Eye (tissue), 1 donor: ENCODE results near the gene SLC17A5.
"Not testable (repeated sequence)": the region's sequence is repeated elsewhere in the genome, so short reads cannot be mapped to it uniquely, and the experiment has no call there.

ENCODE experiments used
- DNase-seq: peaks from one replicate; pipeline ENCODE4 v3.0.0-alpha.2; 2015

SLC17A5 gene

GRCh38 chr6:73564578-73565345 lies 89.0 kb downstream of the SLC17A5 start:
- DNase-seq = no peak

DNA sequence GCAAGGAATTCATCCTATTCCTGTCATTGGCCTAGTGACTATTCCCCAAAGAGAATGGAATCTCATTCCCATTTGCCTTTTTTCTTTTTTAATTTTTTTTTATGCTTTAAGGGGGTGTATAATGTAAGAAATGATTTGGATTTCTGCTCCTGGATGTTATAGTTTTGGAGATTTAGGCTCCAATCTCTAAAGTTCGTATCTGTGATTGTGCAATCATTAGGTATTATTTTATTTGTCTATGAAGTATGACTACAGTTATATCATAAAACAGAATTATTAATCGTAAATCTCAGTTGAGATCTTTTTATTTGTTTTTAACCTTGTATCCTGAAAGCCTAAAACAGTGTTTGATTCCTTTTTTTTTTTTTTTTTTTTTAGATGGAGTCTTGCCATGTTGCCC lies 91.2 kb downstream of the SLC17A5 start:
- DNase-seq = no peak

DNA sequence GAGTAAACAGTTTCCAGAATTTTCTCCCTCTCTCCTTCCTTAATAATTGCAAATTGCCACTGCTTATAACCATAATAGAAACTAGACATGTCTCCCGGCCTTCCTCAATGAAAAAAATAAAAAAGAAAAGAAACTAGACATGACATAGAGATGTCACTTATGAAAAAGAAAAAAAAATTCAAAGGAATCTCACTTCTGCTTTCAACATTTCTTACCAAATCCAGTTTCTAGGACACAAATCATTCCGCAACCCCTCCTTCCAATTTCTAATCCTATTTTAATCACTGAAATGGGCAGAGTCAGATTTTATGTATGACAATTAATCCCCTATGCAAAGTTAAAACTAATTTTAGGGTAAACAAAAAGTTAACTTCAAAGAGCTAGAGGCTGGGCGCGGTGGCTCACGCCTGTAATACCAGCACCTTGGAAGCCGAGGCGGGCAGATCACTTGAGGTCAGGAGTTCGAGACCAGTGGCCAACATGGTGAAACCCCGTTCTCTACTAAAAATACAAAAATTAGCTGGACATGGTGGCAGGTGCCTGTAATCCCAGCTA lies 92.9 kb downstream of the SLC17A5 start:
- DNase-seq = no peak

DNA sequence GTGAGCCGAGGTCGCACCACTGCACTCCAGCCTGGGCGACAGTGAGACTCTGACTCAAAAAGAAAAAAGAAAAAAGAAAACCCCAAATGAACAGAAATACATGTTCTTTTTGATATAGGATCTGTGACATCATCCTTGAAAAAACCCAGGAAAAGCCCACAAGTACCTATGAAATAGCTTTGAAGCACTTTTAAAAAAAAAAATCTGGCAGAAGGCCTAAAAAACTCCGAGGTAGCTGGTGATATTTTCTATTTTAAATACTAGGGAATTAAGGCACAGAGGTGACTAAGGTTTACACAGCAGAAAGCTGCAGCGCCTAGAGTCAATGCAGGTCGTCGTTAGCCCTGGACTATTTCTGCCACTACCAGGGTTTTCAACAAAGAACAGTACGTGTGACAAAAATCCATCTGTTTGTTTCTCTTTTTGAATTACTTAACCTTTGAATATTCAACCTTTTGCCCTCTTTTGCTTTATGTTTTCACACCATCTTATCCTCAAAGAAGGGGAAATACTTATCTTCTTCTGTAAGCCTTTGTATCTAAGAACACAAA lies 93.5 kb downstream of the SLC17A5 start:
- DNase-seq = no peak

DNA sequence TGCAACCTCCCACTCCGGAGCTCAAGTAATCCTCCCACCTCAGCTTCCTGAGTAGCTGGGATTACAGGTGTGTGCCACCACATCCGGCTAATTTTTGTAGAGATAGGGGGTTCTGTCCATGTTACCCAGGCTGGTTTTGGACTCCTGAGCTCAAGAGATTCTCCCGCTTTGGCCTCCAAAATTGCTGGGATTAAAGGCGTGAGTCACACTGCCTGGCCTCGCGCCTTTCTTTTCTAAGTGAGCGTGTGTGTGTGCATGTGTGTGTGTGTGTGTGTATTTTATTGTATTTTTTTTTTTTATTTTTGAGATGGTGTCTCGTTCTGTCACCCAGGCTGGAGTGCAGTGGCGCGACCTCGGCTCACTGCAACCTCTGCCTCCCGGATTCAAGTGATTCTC lies 94.4 kb downstream of the SLC17A5 start:
- DNase-seq = not testable (repeated sequence)

DNA sequence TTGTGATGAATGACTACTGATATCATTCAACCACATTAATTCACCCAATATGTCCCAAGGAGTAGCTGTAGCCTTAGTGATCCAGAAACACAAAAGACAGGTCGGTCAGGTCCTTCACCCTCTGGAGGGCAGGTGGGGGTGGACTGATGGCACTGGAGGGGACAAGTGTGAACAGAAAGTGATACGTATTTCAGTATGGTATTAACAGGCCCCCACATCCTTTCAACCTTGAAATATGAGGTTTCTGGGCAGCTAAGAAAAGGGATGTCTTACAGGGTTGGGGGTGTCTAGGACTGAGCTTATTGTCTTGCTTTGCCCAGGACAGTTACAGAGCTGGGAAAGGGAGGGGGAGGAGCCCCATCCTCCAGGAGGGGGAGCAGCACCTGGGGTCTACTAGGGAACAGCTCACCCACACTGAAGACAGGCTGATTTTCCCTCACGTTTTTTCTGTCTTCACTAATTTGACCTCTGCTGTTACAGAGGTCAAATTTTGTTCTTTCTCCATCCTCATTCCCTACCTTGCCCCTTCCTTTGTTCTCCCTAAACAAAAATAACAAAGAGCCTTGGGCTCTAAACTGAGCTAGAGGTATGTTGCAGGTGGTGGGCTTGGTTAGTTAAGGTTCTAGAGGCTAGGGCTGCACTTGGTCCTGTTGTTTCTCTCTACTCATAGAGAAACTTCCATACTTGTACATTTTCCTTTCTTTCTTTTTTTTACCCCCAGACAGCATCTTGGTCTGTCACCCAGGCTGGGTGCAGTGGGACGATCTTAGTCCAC lies 95.0 kb downstream of the SLC17A5 start:
- no peak for DNase-seq

DNA sequence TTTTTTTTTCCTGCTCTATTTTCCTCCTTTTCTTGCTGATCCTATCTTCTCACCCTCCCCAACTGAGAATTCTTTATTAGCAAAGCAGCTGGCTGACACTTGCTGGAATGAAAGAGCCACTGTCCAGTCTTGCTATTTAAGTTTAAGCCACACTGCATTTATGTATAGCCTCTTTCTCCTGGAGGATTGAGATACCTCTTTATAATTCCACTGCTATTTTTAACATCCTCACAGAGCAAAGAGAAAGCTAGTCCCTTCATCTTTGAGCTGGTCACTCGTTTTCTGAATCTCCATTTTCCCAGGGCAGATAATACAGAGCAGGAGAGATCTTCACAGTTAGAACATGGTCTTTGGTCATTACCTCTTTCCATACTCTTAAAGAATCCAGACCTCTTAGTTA lies 97.0 kb downstream of the SLC17A5 start:
- DNase-seq = no peak

- not testable (repeated sequence) for DNase-seq
Measured at GRCh38 chr6:73555380-73555949, 98.3 kb downstream of the SLC17A5 start.

DNA sequence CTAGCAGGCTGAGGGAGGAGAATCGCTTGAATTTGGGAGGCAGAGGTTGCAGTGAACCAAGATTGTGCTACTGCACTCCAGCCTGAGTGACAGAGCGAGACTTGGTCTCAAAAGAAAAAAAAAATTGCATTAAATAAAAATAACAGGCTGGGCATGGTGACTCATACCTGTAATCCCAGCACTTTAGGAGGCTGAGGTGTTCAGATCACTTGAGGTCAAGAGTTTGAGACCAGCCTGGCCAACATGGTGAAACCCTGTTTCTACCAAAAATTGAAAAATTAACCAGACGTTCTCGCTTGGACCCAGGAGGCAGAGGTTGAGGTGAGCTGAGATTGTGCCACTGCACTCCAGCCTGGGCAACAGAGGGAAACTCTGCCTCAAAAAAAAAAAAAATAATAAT lies 102.7 kb downstream of the SLC17A5 start:
- not testable (repeated sequence) for DNase-seq

- DNase-seq = no peak
Measured at GRCh38 chr6:73548458-73549446, 105.0 kb downstream of the SLC17A5 start.

GRCh38 chr6:73547036-73547435 lies 106.8 kb downstream of the SLC17A5 start:
- no peak for DNase-seq
